GM18499 (cell line): ENCODE data around the gene TPSB2.
"Not testable (repeated sequence)": the region's sequence is repeated elsewhere in the genome, so short reads cannot be mapped to it uniquely, and the experiment has no call there.

Experiments
- ATAC-seq: cut with Tn5 transposase; IDR thresholded peaks from one replicate; pipeline ENCODE4 v1.9.1; 2021; ENCODE audit warnings: moderate number of reproducible peaks; ENCODE audit not compliant: insufficient read depth, unreplicated experiment

TPSB2 gene

DNA sequence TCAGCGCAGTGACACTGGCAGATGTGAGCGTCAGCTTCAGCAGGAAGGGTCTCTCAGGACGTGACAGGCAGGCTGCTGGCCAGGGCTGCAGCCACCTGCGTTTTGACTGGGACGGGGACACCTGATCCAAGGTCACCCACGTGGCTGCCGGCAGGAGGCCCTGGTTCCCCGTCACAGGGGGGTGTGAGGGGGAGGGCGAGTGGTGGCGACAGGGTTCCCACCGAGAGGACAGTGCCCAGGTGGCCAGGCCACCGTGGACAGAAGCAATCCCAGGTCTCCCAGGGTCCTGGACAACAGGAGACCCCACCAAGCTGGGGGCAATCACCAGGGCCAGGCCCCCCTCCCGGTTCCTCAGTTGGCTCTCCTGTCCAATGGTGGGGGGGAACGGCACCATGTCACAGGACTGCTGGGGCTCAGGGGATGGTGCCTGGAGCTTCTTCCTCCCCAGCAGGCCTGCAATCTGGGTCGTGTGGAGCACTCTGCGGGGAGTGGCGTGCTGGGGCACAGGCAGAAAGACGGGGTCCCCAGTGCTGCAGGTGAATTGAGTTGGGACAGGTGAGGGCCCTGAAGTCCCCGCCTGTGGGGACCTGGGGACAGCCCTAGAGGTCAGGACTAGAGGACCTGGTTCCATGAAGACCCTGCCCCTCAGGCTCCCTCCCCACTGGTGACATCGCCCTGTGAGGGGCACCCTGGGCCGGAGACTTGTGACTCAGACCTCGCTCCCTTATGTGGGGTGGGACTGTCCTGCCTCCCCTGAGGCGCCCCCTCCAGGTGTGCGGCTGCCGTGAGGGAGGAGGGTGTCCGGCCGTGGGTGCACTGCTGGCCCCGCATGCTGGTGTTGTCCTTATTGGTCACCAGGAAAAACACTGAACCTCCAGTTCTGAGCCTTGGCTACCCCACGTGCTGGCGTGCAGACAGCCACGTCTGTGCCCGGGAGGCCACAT is 14.2 kb upstream of the TPSB2 start:
- ATAC-seq, result not testable (repeated sequence)

DNA sequence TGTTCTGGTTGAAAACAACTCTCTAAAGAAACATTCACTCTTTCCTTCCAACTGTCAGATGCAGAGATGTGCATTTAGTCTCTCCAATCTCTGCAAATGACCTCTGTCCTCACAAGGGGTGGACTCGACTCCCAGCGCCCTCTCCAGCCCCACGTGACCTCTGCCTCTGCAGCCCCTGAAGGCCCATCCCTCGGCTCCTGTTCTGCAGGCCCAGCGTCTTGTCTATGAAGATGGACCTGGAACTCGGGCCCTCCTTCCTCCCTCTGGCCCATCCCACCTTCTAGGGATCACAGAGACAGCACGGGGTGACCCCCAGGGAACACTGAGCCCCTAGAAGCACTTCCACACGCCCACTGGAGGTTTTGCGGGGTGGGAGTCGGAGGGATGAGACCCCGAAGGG is 13.4 kb upstream of the TPSB2 start:
- ATAC-seq, result not testable (repeated sequence)

DNA sequence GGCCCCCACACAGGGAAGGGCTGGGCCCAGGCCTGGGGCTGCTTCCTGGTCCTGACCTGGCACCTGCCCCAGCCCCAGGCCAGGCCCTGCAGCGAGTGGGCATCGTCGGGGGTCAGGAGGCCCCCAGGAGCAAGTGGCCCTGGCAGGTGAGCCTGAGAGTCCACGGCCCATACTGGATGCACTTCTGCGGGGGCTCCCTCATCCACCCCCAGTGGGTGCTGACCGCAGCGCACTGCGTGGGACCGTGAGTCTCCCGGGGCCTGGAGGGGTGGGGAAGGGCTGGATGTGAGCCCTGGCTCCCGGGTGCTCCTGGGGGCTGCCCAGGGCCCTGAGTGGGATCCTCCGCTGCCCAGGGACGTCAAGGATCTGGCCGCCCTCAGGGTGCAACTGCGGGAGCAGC is 11.1 kb upstream of the TPSB2 start:
- not testable (repeated sequence) for ATAC-seq

DNA sequence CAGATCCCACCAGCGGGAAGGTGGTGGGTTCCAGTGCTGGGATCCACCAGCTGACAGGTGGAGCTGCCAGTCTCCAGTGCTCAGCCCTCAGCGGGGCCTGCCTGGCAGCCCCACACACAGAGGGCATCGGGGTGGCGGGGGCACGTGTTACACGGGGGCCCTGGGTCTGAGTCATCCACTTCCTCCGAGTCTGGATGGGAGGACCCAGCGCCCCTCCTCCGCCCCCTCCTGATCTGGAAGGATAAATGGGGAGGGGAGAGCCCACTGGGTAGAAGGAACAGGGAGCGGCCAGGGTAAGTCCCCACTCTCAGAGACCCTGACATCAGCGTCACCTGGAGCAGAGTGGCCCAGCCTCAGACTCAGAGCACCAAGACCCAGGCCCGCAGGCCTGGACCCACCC is 10.5 kb upstream of the TPSB2 start, which contains the start of gene TPSAB1:
TSS of gene TPSAB1 (plus strand) at position 270 of the 400 bp plus-strand sequence. CDS start 234 bp downstream, outside the sequence.
- not testable (repeated sequence) for ATAC-seq

DNA sequence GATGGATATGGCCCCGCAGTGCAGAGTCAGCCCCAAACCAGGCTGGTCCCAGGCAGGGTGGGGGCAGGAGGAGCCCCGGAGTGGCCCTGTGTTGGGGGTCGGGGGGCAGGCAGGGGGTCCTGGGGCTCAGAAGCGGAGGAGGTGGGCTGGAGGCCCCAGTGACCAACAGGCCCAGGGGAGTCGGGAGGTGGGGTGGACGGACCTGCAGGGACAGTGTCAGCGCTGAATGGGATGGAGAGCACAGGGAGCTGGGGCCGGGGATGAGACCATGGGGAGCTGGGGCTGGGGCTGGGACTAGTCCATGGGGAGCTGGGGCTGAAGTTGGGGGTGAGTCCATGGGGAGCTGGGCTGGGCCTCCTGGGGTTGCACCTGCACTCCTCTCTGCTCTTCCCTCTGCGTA is 9.6 kb upstream of the TPSB2 start:
- not testable (repeated sequence) for ATAC-seq

DNA sequence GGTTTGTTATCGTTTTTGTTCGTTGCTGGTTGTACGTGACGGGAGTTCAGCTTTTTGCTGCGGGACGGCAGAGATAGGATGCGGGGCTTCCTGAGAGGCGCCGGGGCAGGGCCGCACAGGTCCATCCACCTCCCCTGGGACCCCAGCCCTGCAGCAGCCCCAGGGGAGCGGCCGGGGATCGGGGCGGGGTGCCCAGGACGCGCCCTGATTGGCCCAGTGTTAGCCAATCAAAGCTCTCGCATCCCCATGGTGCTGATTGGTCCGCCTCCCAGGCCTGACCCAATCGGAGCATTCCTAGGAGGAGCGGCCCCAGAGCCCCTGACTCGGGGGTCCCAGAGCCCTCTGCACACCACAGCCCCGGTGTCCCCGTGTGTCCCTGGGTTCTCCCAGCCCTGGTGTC is 8.9 kb upstream of the TPSB2 start:
- not testable (repeated sequence) for ATAC-seq

DNA sequence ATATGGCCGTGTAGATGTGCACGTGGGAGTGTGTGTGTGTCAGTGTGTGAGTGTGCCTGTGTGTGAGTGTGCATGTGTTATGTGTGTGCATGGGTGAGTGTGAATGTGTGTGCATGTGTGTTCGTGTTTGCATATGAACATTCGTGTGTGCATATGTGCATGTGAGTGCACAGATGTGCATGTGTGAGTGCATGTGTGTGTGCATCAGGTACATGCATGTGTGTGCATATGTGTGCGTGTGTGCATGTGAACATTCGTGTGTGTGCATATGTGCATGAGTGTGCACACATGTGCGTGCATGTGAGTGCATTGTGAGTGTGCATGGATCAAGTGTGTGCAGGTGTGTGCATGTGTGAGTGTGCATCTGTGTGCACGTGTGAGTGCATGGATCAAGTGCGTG is 8.0 kb upstream of the TPSB2 start:
- no peak for ATAC-seq

DNA sequence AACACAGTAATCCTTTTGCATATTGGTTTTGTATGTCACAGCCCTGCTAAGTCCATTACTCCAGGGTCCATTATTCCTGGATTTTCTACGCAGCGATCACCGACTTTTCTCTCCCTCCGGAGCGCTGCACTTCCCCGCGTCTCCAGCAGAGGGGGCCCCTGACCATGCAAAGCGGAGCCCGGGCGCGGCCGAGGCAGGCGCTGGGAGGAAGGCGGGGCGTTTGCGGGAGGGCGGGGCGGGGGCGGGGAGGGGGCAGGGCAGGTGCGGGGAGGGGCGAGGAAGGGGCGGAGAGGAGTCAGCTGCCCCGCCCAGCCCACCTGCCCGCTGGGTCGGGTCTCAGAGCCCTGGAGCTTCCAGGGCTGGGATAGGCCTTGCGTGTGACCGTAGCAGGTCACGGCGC is 6.7 kb upstream of the TPSB2 start:
- ATAC-seq, result not testable (repeated sequence)

DNA sequence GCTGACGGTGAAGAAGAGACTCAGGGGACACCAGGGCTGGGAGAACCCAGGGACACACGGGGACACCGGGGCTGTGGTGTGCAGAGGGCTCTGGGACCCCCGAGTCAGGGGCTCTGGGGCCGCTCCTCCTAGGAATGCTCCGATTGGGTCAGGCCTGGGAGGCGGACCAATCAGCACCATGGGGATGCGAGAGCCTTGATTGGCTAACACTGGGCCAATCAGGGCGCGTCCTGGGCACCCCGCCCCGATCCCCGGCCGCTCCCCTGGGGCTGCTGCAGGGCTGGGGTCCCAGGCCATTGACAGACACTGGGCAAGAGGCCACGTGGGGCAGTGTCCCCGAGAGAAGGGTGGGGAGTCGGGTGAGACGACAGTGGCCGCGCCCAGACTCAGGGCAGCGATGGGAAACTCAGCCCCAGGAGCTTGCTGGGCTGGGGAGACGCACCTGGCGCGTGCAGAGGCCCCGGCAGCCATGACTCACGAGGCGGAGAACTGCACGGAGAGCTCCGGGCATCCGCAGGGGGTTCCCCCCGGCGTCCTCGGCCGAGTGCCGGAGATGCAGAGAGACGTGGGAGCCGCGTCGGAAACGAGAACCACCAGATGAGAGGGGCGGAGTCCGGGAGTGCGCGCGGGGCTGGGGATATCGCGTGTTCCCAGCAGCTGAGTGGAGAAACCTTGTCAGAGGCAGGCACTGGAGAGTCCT is 2.2 kb upstream of the TPSB2 start:
- not testable (repeated sequence) for ATAC-seq

DNA sequence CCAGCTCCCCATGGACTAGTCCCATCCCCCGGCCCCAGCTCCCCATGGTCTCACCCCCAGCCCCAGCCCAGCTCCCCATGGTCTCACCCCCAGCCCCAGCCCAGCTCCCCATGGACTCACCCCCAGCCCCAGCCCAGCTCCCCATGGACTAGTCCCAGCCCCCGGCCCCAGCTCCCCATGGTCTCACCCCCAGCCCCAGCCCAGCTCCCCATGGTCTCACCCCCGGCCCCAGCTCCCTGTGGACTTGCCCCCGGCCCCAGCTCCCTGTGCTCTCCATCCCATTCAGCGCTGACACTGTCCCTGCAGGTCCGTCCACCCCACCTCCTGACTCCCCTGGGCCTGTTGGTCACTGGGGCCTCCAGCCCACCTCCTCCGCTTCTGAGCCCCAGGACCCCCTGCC is 1.3 kb upstream of the TPSB2 start:
- ATAC-seq, result not testable (repeated sequence)

DNA sequence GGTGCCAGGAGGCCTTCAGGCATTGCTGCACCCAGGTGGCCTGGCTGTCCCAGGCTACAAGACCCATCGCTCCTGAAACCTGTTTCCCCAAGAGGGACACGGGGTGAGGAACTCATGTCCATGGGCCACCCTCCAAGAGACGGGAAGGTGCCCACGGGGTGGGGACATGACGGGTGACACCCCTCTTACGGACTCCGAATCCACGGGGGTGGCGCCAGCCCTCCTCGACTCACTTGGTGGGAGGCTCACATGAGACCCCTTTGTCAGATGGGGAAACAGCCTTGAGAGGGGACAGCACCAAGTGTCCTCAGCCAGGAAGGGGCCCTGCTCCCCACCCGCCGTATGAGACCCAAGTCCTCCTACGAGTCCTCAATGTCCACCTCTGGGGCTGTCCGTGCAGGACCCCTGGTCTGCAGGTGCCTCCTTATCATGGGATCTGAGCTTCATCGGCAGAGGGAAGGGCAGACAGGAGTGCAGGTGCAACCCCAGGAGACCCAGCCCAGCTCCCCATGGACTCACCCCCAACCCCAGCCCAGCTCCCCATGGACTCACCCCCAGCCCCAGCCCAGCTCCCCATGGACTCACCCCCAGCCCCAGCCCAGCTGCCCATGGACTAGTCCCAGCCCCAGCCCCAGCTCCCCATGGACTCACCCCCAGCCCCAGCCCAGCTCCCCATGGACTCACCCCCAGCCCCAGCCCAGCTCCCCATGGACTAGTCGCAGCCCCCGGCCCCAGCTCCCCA is 658 bp upstream of the TPSB2 start:
- not testable (repeated sequence) for ATAC-seq

DNA sequence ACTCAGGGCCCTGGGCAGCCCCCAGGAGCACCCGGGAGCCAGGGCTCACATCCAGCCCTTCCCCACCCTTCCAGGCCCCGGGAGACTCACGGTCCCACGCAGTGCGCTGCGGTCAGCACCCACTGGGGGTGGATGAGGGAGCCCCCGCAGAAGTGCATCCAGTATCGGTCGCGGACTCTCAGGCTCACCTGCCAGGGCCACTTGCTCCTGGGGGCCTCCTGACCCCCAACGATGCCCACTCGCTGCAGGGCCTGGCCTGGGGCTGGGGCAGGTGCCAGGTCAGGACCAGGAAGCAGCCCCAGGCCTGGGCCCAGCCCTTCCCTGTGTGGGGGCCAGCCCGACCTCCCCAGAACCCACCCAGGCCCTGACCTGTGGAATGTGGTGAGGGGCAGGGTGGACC is 508 bp downstream of the TPSB2 start:
- not testable (repeated sequence) for ATAC-seq

DNA sequence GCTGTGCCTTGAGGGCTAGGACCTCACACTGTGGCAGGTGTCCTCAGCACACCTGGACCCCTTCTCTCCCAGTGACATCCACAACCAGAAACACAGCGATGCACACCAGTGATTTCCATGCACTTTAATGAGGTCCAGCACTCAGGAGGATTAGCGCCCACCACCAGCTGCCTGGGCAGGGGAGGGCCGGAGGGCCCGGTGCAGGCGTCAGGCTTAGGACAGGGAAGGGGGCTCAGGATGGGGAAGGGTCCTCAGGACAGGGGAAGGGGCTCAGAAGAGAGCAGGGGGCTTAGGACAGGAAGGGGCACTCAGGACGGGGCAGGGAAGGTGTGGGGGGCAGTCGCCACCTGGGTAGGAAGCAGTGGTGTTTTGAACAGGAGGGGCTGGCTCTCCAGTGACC is 1.8 kb downstream of the TPSB2 start:
- not testable (repeated sequence) for ATAC-seq

DNA sequence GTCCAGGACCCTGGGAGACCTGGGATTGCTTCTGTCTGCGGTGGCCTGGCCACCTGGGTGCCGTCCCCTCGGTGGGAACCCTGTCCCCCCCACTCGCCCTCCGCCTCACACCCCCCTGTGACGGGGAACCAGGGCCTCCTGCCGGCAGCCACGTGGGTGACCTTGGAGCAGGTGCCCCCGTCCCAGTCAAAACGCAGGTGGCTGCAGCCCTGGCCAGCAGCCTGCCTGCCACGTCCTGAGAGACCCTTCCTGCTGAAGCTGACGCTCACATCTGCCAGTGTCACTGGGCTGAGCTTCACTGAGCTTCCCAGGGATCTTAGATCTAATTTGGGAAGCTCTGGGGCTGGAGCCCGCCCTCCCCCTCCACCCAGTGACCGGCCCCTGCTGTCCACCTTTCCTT is 3.3 kb downstream of the TPSB2 start:
- not testable (repeated sequence) for ATAC-seq

DNA sequence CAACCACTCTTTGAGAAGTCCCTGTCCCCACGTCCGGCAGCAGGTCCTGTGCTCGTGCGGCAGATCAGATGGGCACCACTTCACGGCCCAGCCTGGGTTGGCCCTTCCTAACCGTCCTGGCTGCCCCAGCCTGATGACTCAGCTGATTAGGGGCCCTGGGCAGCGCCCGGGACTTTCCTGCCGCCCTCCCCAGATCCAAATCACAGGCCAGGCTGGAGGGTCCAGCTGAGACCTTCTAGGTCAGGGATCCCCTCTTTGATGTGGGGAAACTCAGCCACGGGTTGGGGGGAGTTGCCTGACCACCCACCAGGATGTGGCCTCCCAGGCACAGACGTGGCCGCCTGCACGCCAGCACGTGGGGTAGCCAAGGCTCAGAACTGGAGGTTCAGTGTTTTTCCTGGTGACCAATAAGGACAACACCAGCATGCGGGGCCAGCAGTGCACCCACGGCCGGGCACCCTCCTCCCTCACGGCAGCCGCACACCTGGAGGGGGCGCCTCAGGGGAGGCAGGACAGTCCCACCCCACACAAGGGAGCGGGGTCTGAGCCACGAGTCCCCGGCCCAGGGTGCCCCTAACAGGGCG is 4.2 kb downstream of the TPSB2 start:
- ATAC-seq, result not testable (repeated sequence)

DNA sequence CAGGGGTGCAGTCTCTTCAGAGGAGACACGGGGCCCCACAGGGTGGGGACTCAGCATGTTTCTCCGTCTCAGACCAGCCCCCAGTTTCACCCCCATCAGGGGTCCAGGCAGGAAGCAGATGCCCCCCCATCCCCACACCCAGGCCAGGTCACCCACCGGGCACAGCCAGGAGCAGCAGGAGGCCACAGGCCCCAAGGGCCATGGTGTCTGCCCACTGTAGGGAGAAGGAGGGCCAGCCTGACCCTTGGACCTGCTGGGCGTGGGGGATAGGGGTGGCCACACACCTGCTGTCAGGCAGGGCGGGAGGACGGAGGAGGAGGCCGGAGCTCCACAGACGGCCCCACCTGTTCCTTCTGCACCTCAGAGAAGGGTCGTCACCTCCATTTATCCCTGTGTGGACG is 4.9 kb downstream of the TPSB2 start, which contains the start of gene TPSG1:
TSS of gene TPSG1 (minus strand) at position 218 of the 401 bp plus-strand sequence. CDS start at position 202, 16 bp downstream.
- ATAC-seq, result no peak

DNA sequence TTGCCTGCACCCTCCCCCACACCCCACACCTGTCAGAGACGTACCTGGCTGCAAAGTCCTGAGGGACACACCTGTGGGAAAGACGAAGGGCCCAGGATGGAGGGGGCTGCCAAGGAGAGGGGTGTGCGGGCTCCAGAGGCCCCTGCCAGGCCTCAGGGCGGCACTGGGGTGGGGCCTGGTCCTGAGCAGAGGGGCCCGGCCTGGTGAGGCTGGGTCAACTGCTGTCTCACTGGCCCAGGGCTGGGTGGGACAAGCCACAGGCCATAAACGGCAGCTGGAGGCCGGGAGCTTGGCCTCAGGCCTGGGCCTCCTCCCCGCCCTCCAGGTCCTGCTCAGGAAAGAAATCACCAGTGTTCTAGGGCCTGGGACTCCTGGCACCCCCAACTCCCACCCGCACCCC is 5.4 kb downstream of the TPSB2 start:
- no peak for ATAC-seq

DNA sequence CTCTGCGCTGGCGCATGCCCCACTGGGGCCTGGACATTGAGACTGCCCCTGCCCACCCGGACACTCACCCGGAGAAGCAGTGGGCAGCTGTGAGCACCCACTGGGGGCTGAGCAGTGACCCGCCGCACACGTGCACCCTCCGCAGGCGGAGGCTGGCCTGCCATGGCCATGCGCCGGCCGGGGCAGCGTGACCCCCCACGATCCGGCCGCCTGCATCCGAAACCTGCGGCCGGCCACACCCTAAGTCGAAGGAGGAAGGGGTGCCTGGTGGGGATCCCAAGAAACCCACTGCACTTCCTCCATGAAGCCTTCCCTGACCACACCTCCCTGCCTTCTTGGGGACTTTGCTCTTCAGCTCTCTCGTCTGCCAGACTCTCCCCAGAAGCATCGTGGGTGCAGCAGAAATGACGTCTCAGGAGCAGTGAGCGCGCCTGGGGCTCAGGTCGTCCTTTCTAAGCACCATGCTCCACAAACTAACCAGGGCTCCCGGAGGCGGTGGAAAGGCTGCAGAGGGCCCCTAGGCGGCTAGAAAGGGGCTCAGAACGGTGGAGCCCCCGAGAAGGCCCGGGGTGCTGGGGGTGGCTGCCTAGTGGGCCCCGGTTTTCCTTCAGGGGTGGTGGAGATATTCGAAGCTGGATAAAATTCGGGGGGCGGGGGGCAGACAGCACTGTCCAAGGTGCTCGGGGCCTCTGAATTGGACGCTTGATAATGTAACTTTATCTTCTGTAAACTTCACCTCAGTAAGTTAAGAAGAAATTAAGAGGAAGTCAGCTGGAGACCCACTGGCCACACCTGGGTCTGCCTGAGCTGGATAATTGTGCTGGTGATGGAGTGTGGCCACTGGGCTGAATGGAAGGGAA is 6.4 kb downstream of the TPSB2 start:
- no peak for ATAC-seq
